ENCODE results near the gene P2RX1. TPM values are rescaled to one million over a fixed set of nuclear protein-coding genes. Genes with fewer than 3 reads are reported as not detected.
A peak's percentile ranks its signal among the peaks of the same experiment; 100 is the strongest.

Gene P2RX1
- total RNA-seq, 2 experiments from 2014 or later: 0.34 to 1.0 TPM

- ChIA-PET POLR2A (interaction anchor here (0.6 to 5.6 kb wide), 8 partner anchors 10 to 180 kb away, joined by 3 to 40 read pairs (median 4); partner anchors contain the start of genes CYB5D2, NCBP3, P2RX1 and ZZEF1), CTCF (interaction anchor here (2.7 kb wide), 1 partner anchor 49 kb away, joined by 8 read pairs; no protein-coding TSS in a partner anchor)
- Mint-ChIP-seq H3K27ac (peak overlapping the region; percentile 79), H3K4me3 (peak overlapping the region; percentile 86), H3K4me1 (ENCODE audit: low read depth) (peaks cover 72% of the 10 kb centered on the region), H3K27me3 (no peaks in the 10 kb centered on the region), H3K9me3 (no peaks in the 10 kb centered on the region), H3K36me3 (ENCODE audit: low read depth) (peaks cover 45% of the 10 kb centered on the region)
- Histone ChIP-seq H3K27me3 (ENCODE audit: control insufficient read depth in 1 of 2, insufficient read depth in 2 of 2, low read length in 2 of 2) (no peaks in the 10 kb centered on the region), H3K9me3 (ENCODE audit: control insufficient read depth in 1 of 2, insufficient read depth in 1 of 2, low read length in 2 of 2) (no peaks in the 10 kb centered on the region), H3K4me3 (ENCODE audit: low read length) (peak overlapping the region; percentile 95), H3K36me3 (ENCODE audit: insufficient read depth, low read length) (peaks cover 23% of the 10 kb centered on the region), H3K4me1 (ENCODE audit: insufficient read depth, low read length) (peaks cover 72% of the 10 kb centered on the region), H3K27ac (ENCODE audit: low read depth in 1 of 2, low read length in 2 of 2) (peak overlapping the region; percentile 11 to 83)
- DNase-seq: no peak
- TF ChIP-seq CTCF (IDR thresholded peaks at IDR 0.05): no peak
- no peak for ATAC-seq (ENCODE audit: poor library complexity)
- intact Hi-C loops (cut with DNase I, micrococcal nuclease): loop anchor here (2.0 to 5.0 kb wide), 6 partner anchors 18 to 180 kb away; partner anchors contain the start of genes CYB5D2 (in 2 of the 2) and ZZEF1 (in 2 of the 2)
Measured at GRCh38 chr17:3962965-3963236, 46.6 kb upstream of the P2RX1 start.

GRCh38 chr17:3962217-3962964, 46.1 kb upstream of the P2RX1 start:
- Mint-ChIP-seq H3K4me3 (peak overlapping the region; percentile 86), H3K4me1 (ENCODE audit: low read depth) (peaks cover 77% of the 10 kb centered on the region), H3K27ac (peak overlapping the region; percentile 79), H3K36me3 (ENCODE audit: low read depth) (peaks cover 50% of the 10 kb centered on the region), H3K27me3 (no peaks in the 10 kb centered on the region), H3K9me3 (no peaks in the 10 kb centered on the region)
- Histone ChIP-seq H3K27me3 (ENCODE audit: control insufficient read depth in 1 of 2, insufficient read depth in 2 of 2, low read length in 2 of 2) (no peaks in the 10 kb centered on the region), H3K27ac (ENCODE audit: low read depth in 1 of 2, low read length in 2 of 2) (peak overlapping the region; percentile 11 to 53), H3K4me1 (ENCODE audit: insufficient read depth, low read length) (peaks cover 77% of the 10 kb centered on the region), H3K9me3 (ENCODE audit: control insufficient read depth in 1 of 2, insufficient read depth in 1 of 2, low read length in 2 of 2) (no peaks in the 10 kb centered on the region), H3K36me3 (ENCODE audit: insufficient read depth, low read length) (peaks cover 28% of the 10 kb centered on the region), H3K4me3 (ENCODE audit: low read length) (peak overlapping the region; percentile 95)
- TF ChIP-seq CTCF (IDR thresholded peaks at IDR 0.05): no peak
- ATAC-seq (ENCODE audit: poor library complexity): no peak
- intact Hi-C loops (cut with DNase I, micrococcal nuclease): loop anchor here (2.0 to 5.0 kb wide), 6 partner anchors 18 to 180 kb away; partner anchors contain the start of genes CYB5D2 (in 2 of the 2) and ZZEF1 (in 2 of the 2)
- ChIA-PET CTCF (interaction anchor here (0.7 to 2.7 kb wide), 2 partner anchors 9 to 48 kb away, joined by 3 to 8 read pairs; no protein-coding TSS in a partner anchor), POLR2A (interaction anchor here (0.8 to 5.6 kb wide), 6 partner anchors 17 to 227 kb away, joined by 3 to 40 read pairs (median 5); partner anchors contain the start of genes CYB5D2, NCBP3 and ZZEF1)
- no peak for DNase-seq

- Mint-ChIP-seq H3K4me3 (peak overlapping the region; percentile 86), H3K27ac (peak overlapping the region; percentile 79), H3K36me3 (ENCODE audit: low read depth) (peaks cover 58% of the 10 kb centered on the region), H3K27me3 (no peaks in the 10 kb centered on the region), H3K4me1 (ENCODE audit: low read depth) (peaks cover 81% of the 10 kb centered on the region), H3K9me3 (no peaks in the 10 kb centered on the region)
- TF ChIP-seq CTCF (IDR thresholded peaks at IDR 0.05): no peak
- ATAC-seq (ENCODE audit: poor library complexity): no peak
- H3K9me3 ChIP-seq (ENCODE audit: control insufficient read depth in 1 of 2, insufficient read depth in 1 of 2, low read length in 2 of 2): no peaks in the 10 kb centered on the region
- peak overlapping the region in 1 of 2 donors; percentile 53 for H3K27ac ChIP-seq (ENCODE audit: low read depth in 1 of 2, low read length in 2 of 2)
- intact Hi-C loops (cut with DNase I, micrococcal nuclease): loop anchor here (2.0 to 5.0 kb wide), 6 partner anchors 17 to 181 kb away; partner anchors contain the start of genes CYB5D2 (in 2 of the 2) and ZZEF1 (in 2 of the 2)
- H3K27me3 ChIP-seq (ENCODE audit: control insufficient read depth in 1 of 2, insufficient read depth in 2 of 2, low read length in 2 of 2): no peaks in the 10 kb centered on the region
- ChIA-PET POLR2A (interaction anchor here (0.8 to 5.6 kb wide), 5 partner anchors 16 to 228 kb away, joined by 3 to 40 read pairs (median 5); partner anchors contain the start of genes CYB5D2, NCBP3 and ZZEF1), CTCF (interaction anchor here (0.7 to 2.7 kb wide), 3 partner anchors 10 to 49 kb away, joined by 3 to 8 read pairs (median 4); no protein-coding TSS in a partner anchor)
- peaks cover 35% of the 10 kb centered on the region for H3K36me3 ChIP-seq (ENCODE audit: insufficient read depth, low read length)
- H3K4me3 ChIP-seq (ENCODE audit: low read length): peak overlapping the region; percentile 95
- DNase-seq: peak in 11 of 14 experiments; percentile 17 to 63 (median 43)
- H3K4me1 ChIP-seq (ENCODE audit: insufficient read depth, low read length): peaks cover 84% of the 10 kb centered on the region
Measured at GRCh38 chr17:3961564-3962047, 45.3 kb upstream of the P2RX1 start.
